GM20431 (cell line): ENCODE measurements around the gene STX16.

Experiments
- in situ Hi-C: fragments of 300-500 bp; cut with MseI, MboI; formaldehyde crosslinking; loops from one replicate; pipeline ENCODE4 v1.15.0; 2020; ENCODE audit warnings: low sequenced_read_pairs; ENCODE audit not compliant: unreplicated experiment

STX16 gene

DNA sequence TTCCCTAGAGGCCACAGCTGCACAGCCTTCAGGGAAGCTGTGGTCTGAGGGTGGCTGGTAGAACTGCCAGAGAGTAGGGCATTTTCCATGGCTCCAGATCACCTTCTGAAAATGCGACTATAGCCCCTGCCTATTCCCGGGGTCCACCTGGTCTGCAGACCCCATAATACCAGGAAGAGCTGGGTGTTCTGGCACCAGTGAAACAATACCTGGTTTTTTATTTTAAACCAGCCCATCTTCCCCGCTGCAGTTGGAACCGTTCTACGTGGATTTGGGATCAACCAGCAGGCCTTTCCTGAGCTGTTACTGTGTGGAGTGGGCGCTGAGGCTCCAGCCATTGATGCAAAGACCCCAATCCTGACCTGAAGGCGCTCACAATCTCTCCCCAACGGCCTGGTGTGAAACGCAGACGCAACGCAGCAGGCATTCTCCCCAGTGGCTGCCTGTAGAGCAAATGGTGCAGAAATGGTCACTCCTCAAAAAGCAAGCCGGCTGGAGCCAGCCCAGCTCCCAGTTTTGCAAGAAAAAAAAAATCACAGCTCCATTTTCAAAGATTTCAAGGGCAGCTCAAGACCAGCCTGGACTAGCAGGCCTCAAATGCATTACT is 52.8 kb downstream of the STX16 start:
- in situ Hi-C loops: no loop called here

DNA sequence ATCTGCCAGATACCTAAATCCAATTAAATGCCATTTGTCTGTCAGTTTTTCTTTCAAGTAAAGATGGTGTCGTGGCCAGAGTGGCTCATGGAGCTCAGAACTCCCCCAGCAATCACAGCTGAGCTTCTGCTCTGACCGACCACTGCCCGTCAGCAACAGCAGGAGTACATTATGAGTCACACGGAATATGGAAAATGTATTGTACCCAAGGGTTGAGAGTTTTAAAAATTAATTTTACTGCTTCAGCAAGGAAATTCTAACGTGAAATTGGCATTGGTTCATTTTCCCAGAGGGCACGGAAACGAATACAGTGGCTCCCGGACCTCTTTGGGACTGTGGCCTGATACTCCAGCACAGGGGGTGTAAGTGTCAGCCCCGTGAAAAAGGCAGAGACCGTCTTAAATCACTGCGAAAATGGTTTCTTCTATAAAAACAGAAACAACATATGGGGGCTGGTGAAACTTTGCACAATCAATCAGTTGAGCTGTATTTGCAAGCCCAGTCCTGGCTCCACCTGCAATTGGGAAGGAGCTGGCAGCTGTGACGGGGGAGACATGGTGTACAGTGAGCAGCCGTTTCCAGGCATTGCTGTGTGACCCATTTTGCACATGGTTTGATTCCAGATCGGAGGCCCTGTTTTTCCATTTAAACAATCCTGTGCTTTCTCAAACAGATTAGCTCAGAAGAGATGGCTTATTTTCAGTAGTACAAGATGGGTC is 54.3 kb downstream of the STX16 start:
- in situ Hi-C loops: no loop called here

DNA sequence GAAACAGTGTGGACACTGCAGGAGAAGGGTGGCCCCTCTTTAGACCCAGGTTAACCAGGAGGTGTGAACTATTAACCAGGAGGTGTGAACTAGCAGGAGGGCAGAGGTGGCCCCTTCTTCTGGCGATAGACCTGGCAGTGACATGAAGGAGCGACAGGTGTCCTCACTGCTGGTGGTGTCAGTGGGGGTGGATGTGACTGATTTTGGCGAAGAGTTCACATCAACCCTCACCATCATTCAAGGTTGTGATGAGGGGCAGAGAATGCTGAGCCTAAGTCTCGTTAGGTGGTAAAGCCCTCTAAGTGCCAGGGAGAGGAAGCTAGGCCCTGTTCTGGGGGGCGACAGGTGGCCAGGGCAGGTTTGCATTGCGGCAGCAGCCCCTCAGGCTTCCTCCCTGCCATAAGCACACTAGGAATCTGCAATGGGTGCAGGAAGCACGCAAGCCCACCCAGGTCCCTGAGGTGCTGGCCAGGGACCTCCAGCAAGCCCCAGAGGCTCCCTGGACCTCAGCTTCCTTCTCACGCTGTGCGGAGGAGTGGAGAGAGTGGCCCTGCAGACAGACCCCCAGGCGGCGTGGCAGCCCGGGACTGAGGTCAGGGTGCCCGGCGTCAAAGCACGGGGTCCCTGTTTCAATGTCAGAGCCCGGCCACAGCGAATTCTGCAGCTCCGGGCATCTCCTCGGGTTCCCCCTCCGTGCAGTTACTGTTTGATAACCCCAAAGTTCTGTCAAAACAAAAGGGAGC is 55.2 kb downstream of the STX16 start:
- in situ Hi-C loops: no loop called here

DNA sequence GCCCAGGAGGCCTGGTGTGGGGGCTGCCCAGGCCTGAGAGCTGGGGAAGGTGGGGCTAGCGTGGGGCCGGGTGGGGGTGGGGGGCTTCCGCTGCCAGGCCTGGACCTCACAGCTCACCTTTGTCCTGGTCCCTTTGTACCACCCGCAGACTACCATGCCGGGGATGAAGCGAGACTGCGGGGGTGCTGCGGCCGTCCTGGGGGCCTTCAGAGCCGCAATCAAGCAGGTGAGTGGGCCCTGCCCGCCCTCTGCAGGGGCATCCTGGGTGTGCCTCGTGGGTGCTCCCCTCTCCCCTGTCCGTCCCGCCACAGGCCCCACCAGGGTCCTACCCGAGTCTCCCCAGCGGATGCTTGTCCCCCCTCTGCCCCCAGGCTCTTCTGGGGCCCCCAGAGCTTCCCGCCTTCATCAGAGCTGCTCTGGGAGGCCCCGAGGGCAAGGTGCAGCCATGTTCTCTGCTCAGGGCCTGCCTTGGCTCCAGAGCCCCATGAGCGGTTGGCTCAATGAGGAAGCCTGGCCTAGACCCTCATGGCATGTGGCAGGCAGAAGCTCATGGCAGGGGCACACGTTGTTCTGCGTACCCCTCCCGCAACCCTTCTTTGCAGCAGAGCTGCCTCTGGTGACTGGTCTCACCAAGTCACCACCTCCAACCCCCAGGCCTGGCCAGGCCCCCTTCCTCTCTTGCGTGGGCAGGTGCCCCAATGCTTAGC is 56.0 kb downstream of the STX16 start:
- in situ Hi-C loops: no loop called here

DNA sequence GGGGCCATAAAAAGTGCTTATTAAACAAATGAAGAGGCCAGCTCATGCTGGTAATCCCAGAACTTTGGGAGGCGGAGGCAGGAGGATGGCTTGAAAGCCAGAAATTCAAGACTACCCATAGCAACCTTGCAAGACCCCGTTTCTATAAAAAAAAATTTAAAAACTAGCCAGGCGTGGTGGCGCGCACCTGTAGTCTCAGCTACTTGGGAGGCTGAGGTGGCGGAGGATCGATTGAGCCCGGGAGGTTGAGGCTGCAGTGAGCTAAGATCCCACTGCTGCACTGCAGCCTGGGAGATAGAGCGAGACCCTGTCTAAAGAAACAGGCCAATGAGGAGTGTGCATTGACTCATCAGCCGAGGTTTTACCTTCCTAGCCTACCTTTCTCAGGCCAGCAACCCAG is 56.7 kb downstream of the STX16 start:
- in situ Hi-C loops: no loop called here

DNA sequence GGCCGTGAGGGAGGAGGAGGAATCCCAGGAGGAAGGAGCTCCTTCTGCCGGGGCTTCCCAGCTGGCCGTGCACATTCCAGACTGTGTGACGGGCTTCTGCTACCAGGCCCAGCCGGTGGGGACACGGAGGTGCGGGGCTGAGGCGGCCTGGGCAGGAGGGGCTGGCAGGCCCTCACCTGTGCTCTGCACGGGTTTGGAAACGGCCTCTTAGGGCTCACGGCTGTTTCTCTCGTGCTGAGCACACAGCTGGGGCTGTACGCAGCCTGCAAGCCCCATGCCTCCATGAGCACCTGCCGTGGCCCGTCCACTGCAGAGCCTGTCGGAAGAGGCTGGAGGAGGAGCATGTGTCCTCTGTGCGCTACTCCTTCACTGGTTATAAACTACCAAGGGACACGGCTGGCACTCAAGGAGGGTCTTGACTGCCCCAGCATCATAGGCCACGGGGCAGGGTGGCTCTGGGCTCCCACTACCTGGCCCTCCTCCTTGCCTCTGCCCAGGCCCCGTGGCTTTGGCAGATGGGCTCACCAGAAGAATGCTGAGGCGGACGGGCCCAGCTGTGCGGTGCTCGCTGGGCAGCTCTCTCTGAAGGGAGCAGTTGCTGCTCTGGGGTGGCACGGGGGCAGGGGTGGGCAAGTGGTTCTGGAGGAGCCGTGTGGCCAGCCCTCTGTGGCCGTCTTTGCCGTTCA is 57.3 kb downstream of the STX16 start:
- in situ Hi-C loops: no loop called here

DNA sequence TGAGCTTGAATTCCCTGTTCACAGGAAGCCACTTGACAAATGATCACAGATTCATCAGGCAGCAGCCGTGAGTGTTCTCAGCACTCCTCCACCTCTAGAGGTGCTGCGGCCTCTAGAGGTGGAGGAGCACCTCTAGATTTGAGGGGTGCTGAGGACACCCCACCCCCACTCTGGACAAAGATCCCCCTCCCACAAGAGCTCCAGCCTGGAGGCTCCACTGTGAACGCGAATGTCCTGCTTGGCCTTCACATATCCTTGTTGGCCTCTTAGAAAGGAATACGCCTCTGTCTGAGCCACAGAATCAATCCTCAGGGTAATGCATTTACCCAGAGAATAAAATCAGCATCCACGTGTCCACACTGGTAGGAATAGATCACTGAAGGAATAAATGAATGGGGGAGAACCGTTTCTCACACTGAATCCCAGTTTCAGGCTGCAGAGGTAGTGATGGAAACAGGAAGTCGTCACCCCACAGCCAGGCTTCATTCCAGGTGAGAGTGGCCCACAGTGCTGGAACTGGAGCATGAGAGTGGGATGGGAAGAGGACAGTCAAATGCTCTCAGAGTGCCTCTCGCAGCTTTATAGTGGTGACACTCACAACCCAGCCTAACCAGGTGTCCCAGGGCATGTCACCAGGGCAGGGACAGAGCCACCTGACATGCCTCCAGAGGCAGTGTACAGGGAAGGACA is 58.1 kb downstream of the STX16 start:
- in situ Hi-C loops: no loop called here

DNA sequence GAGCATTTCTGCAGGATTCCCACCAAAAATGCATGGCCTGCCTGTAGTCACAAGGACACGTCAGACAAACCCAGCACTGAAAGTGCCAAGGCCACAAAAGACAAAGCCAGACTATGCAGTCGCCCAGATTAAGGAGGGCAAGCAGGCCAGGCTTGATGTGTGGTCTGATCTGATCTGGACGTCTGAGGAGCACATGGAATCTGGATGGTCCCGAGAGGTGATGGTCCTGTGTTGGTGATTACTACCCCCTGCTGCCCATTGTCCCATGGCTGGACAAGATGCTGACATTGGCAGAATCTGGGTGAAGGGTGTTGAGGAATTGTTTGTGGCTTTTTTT is 58.6 kb downstream of the STX16 start:
- in situ Hi-C loops: no loop called here

DNA sequence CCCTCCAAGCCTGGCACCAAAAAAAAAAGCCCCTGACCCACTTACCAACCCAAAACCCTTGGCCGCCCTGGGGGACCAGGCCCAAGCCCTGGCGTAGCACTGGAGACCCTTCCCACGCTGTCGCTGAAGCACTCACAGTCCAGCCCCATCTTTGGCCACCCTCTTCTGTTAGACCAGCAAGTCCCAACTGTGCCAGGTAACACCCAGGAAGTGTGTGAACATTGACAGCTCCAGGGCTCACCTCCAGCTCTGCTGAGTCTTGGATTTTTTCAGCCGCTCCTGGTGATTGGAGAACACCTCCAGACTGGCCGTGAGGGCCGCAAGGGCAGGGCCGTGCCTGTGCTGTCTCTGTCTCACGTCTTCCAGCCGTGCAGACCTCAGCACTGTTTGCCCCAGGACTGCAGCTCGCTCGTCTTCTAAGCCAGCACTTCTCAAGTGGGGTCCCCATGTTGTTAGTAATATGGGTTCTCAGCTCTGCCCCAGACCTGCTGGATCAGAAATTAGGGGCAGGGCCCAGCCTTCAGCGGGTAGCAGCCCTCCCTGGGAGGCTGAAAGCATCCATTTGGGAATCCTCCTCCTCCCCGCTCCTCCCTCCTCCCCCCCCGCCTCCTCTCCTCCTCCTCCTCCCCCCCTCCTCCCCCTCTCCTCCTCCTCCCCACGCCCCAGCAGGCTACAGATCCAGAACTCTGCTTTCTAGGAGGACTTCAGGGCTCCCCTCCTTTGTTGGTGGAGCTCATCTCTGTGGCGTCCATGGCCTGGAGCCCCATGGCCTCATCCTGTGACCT is 59.6 kb downstream of the STX16 start:
- in situ Hi-C loops: no loop called here

DNA sequence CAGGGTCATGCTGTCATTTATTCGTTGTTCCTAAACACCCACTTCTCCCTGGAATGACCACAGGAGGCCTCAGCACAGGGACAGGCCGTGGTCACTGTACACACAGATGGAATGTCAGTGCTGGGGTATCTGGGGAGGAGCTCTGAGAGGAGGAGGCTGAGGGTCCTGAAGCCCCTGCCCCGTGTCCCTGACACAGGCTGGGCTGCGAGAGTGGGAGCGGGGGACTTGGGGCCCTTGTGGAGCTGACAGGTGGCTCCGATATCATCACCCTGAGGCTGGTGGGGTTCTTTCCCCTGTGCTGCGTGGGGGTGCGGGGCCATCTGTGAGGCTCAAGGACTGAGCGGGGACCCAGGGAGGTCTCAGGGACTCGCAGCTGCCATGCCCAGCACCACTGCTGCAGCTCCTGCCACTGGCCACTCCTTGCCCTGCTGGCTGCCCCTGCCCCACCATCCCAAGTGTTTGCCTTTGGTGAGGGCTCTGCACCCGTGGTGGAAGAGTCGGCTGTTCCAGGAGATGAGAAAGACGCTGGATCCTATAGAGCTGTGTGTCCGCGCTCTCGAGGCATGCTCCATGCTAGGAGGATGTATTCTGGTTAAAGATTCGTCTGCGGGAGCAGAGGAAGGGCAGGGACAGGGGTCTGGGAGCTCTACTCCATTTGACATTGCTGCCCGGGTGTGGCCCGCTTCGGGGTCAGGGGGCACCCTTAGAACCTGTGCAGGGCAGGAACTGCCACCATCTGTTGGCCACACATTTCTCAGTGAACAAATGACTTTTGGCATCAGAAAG is 60.4 kb downstream of the STX16 start:
- in situ Hi-C loops: no loop called here

DNA sequence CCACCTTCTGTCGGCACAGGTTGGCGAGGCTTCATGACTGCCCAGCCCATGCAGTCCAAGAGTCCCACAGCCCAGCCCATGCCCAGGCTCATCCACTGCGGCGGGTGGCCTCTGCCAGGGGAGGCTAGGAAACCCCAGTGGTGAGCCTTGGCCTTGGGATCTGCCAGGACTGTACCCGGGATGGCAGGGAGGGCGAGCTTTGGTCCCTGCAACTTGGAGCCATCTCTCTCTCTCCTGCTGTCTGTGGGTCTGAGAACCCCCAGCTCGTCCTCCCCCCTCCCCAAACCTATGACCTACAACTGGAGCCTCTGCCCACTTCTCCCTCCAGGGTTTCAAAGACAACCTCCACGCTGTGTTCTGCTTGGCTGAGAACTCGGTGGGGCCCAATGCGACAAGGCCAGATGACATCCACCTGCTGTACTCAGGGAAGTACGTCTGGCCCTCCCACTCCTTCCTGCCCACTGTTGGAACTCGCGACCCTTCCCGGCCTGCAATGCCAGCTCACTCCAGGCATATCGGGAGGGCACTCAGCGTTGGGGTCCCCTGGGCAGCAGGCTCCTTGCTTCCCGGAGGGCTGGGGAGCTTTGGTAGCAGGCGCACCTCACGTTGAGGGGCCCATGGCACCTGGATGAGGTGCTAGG is 61.2 kb downstream of the STX16 start:
- in situ Hi-C loops: no loop called here

DNA sequence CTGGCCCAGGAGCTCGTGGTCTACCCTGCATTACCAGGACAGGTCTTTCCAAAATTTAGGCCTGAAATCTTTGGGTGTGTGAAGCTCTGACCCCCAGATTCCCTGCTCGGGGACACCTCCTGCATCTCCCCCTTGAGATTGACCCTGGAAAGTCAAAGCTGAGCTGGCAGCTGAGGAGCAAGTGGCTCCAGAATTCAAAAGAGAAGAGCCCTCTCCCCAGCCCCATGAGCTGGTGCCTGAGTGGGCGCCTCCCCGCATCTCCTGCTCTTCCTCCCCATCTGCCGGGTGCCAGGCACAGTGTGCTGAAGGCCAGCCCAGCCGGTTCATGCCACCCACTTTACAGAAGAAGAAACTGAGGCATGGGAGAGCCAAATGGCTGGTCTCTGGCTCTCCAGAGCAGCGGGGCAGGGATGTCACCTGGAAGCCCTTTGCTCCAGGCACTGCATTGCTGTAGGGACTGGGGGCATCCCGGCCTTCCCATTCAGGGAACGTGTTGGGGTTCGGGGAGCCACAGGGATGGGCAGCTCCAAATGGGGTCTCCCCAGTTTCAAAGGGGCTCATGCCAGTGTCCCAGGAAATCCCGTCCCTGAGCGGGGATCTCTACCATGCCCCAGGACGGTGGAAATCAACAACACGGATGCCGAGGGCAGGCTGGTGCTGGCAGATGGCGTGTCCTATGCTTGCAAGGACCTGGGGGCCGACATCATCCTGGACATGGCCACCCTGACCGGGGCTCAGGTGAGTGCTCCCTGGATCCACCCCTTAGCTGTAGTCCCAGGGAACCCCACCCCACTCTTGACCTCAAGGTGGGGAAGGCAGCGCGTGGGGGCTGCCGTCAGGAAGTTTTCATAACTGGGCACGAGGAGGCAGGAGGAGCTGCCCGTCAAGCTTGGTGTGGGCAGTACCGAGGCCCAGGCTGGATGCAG is 62.0 kb downstream of the STX16 start:
- in situ Hi-C loops: no loop called here

DNA sequence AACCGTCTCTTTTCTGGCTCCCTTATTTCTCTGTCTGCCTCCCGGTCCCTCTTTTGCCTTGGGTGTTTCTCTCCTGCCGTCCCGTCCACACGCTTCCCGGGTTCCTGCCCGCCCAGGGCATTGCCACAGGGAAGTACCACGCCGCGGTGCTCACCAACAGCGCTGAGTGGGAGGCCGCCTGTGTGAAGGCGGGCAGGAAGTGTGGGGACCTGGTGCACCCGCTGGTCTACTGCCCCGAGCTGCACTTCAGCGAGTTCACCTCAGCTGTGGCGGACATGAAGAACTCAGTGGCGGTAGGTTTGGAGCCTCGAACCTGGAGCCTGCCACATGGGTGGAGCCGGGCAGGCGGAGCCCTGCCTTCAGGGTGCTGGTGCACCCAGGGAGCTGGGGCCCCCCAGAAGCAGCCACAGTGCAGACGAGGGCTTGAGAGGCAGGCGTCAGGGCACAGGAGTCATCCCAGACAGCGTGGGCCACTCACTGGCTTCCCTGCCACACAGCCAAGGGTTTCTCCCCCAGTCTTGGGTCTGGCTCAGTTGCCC is 62.8 kb downstream of the STX16 start:
- in situ Hi-C loops: no loop called here

DNA sequence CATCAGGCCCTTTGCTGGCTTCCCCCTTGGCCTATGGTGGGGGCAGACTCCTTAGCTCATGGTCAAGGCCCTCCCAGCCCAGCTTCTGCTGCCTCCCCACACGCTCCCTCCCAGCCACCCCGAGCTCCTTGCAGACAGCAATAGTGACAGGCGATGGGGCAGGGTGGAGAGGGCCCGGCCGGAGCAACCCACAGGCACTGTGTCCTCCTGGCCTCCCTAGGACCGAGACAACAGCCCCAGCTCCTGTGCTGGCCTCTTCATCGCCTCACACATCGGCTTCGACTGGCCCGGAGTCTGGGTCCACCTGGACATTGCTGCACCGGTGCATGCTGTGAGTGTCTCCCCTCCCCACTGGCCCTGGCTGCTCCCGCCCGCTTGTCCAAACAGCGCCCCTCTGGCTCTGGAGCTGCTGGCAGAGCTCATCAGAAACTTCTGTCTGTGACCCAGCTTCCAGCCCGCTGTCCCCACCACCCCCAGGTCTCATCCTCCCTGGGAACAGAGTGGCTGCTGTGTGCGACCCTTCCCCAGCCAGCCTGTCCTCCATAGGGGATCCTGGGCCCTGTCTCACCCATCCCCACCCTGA is 63.3 kb downstream of the STX16 start:
- in situ Hi-C loops: no loop called here

DNA sequence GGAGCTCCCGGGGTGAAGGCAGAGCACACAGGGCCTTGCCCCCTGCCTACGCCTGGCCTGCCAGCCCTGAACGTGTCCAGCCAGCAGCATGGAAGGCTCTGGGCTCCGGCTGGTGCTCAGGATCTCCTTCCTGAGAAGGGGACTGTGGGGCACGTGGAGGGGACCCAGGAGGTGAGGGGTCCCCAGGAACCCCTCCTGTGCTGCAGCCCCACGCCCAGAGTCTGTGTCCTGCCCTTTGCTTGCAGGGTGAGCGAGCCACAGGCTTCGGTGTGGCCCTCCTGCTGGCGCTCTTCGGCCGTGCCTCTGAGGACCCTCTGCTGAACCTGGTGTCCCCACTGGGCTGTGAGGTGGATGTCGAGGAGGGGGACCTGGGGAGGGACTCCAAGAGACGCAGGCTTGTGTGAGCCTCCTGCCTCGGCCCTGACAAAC is 63.9 kb downstream of the STX16 start:
- in situ Hi-C loops: no loop called here

DNA sequence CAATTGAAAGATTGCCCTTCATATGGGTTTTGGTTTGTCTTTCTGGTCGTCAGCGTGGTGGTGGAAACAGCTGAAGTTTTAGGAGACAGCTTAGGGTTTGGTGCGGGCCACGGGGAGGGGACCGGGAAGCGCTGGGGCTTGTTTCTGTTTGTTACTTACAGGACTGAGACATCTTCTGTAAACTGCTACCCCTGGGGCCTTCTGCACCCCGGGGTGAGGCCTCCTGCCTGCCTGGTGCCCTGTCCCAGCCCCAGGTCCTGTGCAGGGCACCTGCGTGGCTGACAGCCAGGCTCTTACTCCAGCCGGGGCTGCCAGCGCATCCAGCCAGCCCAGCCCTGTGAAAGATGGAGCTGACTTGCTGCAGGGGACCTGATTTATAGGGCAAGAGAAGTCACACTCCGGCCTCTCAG is 64.3 kb downstream of the STX16 start:
- in situ Hi-C loops: no loop called here
